ENCODE results near the gene UBP1.

- TF ChIP-seq CTCF (IDR thresholded peaks at IDR 0.05 in 2 of 3, conservative IDR thresholded peaks at IDR 0.05 in 1 of 3; ENCODE audit: insufficient read depth in 2 of 3, low read depth in 1 of 3, low read length in 3 of 3) (no peak), ZNF668 (CRISPR knock-in tag; IDR thresholded peaks at IDR 0.05) (no peak), NCOA1 (IDR thresholded peaks at IDR 0.05; ENCODE audit: low read depth) (peak; percentile 9), EP300 (IDR thresholded peaks at IDR 0.05; ENCODE audit: low read length) (no peak), BRCA1 (IDR thresholded peaks at IDR 0.05) (no peak), BRCA1 (CRISPR knock-in tag; IDR thresholded peaks at IDR 0.05) (no peak), EZH2 (IDR thresholded peaks at IDR 0.05; ENCODE audit: borderline replicate concordance, low read depth, low read length) (no peak), NFXL1 (CRISPR knock-in tag; IDR thresholded peaks at IDR 0.05) (no peak), SMAD3 (CRISPR knock-in tag; conservative IDR thresholded peaks at IDR 0.05) (no peak), NRF1 (conservative IDR thresholded peaks at IDR 0.05 in 1 of 2, IDR thresholded peaks at IDR 0.05 in 1 of 2) (no peak), ZNF431 (CRISPR knock-in tag; IDR thresholded peaks at IDR 0.05) (0 out of 2 replicates have a peak, but pooled peaks have one; percentile 53), U2AF1 (optimal IDR thresholded peaks at IDR 0.05; ENCODE audit: low read depth, low read length) (no peak), POLR2A (conservative IDR thresholded peaks at IDR 0.05) (no peak; the same call in 1 of the 2 replicates), THRA (IDR thresholded peaks at IDR 0.05) (no peak; the same call in 1 of the 2 replicates)
Measured at GRCh38 chr3:33441225-33441976, 1.2 kb upstream of the UBP1 start.
